Measurements from ENCODE around the gene MANEAL. TPM values are rescaled to one million over a fixed set of nuclear protein-coding genes. Genes with fewer than 3 reads are reported as not detected.

MANEAL gene
- total RNA-seq, 1 experiment from 2014 or later = 22.7 TPM

DNA sequence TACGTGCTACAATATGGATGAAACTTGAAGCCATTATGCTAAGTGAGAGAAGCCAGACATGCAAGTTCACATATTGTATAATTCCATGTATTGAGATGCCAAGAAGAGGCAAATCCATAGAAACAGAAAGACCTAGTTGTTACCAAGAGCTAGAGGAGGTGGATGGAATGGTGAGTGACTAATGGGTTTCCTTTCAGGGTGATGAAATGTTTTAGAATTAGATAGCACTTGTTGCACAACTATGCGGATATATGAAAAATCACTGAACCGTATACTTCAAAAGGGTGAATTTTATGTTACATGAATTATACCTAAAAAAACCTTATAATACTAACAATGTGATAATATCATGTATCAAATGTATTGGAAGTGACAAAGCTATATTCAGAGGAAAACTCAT lies 46.8 kb upstream of the MANEAL start:
- DNase-seq = no peak
- Histone ChIP-seq H4K5ac (ENCODE audit: insufficient read length, low read depth, low read length) (no peak overlapping the region), H3K27me3 (ENCODE audit: insufficient read depth, low read length) (peaks cover under 1% of the 10 kb centered on the region; the same call in 1 of the 2 replicates), H2AFZ (ENCODE audit: low read length) (no peak overlapping the region), H2BK120ac (ENCODE audit: low read depth, low read length, poor library complexity, severe bottlenecking) (no peak overlapping the region), H3K9me3 (ENCODE audit: control insufficient read depth, low read depth, low read length) (no peaks in the 10 kb centered on the region), H3K4ac (ENCODE audit: low read depth, low read length) (no peak overlapping the region), H4K91ac (ENCODE audit: insufficient read length, low read depth, low read length) (no peak overlapping the region), H2BK20ac (ENCODE audit: low read depth, low read length, poor library complexity, severe bottlenecking) (no peak overlapping the region), H2AK5ac (ENCODE audit: insufficient read length, low read length) (no peak overlapping the region), H3T11ph (ENCODE audit: low read length) (no peak overlapping the region), H3K4me2 (ENCODE audit: insufficient read depth, insufficient read length, low read length) (no peak overlapping the region), H2BK5ac (ENCODE audit: insufficient read length, low read length) (no peak overlapping the region), H2BK12ac (ENCODE audit: insufficient read length, low read depth, low read length) (no peak overlapping the region), H3K79me1 (ENCODE audit: insufficient read depth, low read depth, low read length, poor library complexity, severe bottlenecking) (no peaks in the 10 kb centered on the region), H3K27ac (ENCODE audit: insufficient read length, low read depth, low read length) (no peak overlapping the region), H3K4me1 (ENCODE audit: insufficient read depth, low read length) (no peaks in the 10 kb centered on the region), H3K23me2 (ENCODE audit: insufficient read length, low read depth, low read length, poor library complexity, severe bottlenecking) (no peaks in the 10 kb centered on the region), H3K14ac (ENCODE audit: insufficient read depth, low read length) (no peak overlapping the region), H4K20me1 (ENCODE audit: control insufficient read depth, insufficient read depth, insufficient read length) (no peaks in the 10 kb centered on the region), H3K56ac (ENCODE audit: insufficient read length, low read depth, low read length) (no peak overlapping the region), H3K9ac (ENCODE audit: extremely low read depth, insufficient read length, low read length) (no peak overlapping the region), H3K79me2 (ENCODE audit: insufficient read depth, low read length) (no peaks in the 10 kb centered on the region), H3K18ac (ENCODE audit: insufficient read length, low read depth, low read length) (no peak overlapping the region), H4K8ac (replicated peaks; ENCODE audit: insufficient read length, low read depth, low read length) (no peak overlapping the region), H2BK15ac (ENCODE audit: low read depth, low read length) (no peak overlapping the region), H3K23ac (ENCODE audit: insufficient read length, low read depth, low read length) (no peak overlapping the region)
- TF ChIP-seq, protein P1, sequence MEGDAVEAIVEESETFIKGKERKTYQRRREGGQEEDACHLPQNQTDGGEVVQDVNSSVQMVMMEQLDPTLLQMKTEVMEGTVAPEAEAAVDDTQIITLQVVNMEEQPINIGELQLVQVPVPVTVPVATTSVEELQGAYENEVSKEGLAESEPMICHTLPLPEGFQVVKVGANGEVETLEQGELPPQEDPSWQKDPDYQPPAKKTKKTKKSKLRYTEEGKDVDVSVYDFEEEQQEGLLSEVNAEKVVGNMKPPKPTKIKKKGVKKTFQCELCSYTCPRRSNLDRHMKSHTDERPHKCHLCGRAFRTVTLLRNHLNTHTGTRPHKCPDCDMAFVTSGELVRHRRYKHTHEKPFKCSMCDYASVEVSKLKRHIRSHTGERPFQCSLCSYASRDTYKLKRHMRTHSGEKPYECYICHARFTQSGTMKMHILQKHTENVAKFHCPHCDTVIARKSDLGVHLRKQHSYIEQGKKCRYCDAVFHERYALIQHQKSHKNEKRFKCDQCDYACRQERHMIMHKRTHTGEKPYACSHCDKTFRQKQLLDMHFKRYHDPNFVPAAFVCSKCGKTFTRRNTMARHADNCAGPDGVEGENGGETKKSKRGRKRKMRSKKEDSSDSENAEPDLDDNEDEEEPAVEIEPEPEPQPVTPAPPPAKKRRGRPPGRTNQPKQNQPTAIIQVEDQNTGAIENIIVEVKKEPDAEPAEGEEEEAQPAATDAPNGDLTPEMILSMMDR (conservative IDR thresholded peaks at IDR 0.05) = no peak
- Mint-ChIP-seq H3K9me3 (no peaks in the 10 kb centered on the region; a peak in 1 of 5 replicates), H3K27me3 (ENCODE audit: low read depth) (peaks cover 68% of the 10 kb centered on the region), H3K36me3 (ENCODE audit: insufficient read depth in 1 of 3, low read depth in 3 of 3) (peaks cover 0 to under 1% (median 0%) of the 10 kb centered on the region in 3 experiments; a peak in 1 of 7 replicates), H3K27ac (no peak overlapping the region), H3K4me1 (peaks cover 0 to under 1% of the 10 kb centered on the region in 2 experiments; a peak in 2 of 4 replicates), H3K4me3 (no peak overlapping the region)
- WGBS (ENCODE audit: extremely low coverage, insufficient read length, low lambda C conversion rate) = no CpG with 5 or more reads among the region's 3 CpGs
